K562 (cell line): ENCODE data around the gene ATG4D. TPM values are rescaled to one million over a fixed set of nuclear protein-coding genes. Genes with fewer than 3 reads are reported as not detected.

Source experiments
- CBX2 ChIP-seq: fragments of 200-600 bp; sonication (generic); IDR thresholded peaks from one replicate; pipeline ENCODE4 v1.6.1; 2012; ENCODE audit warnings: mild to moderate bottlenecking, low read length, inconsistent platforms; ENCODE audit not compliant: insufficient read depth, poor library complexity, severe bottlenecking
- ELK1 ChIP-seq: sonication (generic); formaldehyde crosslinking; IDR thresholded peaks from 2 replicates; pipeline ENCODE4 v1.8.1; 2022; ENCODE audit warnings: missing genetic modification reagents
- ETV5 ChIP-seq: sonication (generic); formaldehyde crosslinking; IDR thresholded peaks from 2 replicates; pipeline ENCODE4 v1.4.0; 2020; ENCODE audit warnings: low read depth, mild to moderate bottlenecking, missing genetic modification reagents
- ETV6 ChIP-seq, 3 experiments: fragments of 150-350 bp in 1 of 3; sonication (generic) in 1 of 3; formaldehyde crosslinking in 1 of 3; IDR thresholded peaks; 2 replicates each; pipeline versions ENCODE4 v1.6.1 to v1.8.0; 2014 to 2022; ENCODE audit warnings: borderline replicate concordance in 2 of 3, low read depth in 2 of 3, antibody characterized with exemption in 1 of 3, low read length in 1 of 3, mild to moderate bottlenecking in 1 of 3, missing genetic modification reagents in 1 of 3
- HINFP ChIP-seq: fragments of 450-650 bp; conservative IDR thresholded peaks from 2 replicates; pipeline ENCODE4 v1.6.1; 2016; ENCODE audit warnings: missing genetic modification characterization, low read depth, mild to moderate bottlenecking, control low read depth, missing compliant biosample characterization
- KLF10 ChIP-seq: fragments of 250-450 bp; sonication (Bioruptor Pico); IDR thresholded peaks from 2 replicates; pipeline ENCODE4 v1.6.1; 2021; ENCODE audit warnings: matching md5 sums
- MECOM ChIP-seq: fragments of 250-450 bp; sonication (Bioruptor Pico); IDR thresholded peaks from 2 replicates; pipeline ENCODE4 v1.8.0; 2022; ENCODE audit warnings: inconsistent platforms
- POLR2AphosphoS2 ChIP-seq: IDR thresholded peaks from 2 replicates; pipeline ENCODE4 v1.6.1; 2012; ENCODE audit warnings: low read length, improper control_type of control experiment
- PYGO2 ChIP-seq: fragments of 450-650 bp; IDR thresholded peaks from 2 replicates; pipeline ENCODE4 v1.6.1; 2016; ENCODE audit warnings: mild to moderate bottlenecking, missing genetic modification characterization, moderate library complexity, missing compliant biosample characterization
- RBM25 ChIP-seq: fragments of 200-400 bp; formaldehyde crosslinking; IDR thresholded peaks from 2 replicates; pipeline ENCODE4 v1.6.1; 2018; ENCODE audit warnings: low read length, low read depth, moderate library complexity; ENCODE audit not compliant: severe bottlenecking
- TGIF2 ChIP-seq: sonication (generic); formaldehyde crosslinking; IDR thresholded peaks from 2 replicates; pipeline ENCODE4 v1.8.1; 2022; ENCODE audit warnings: mild to moderate bottlenecking, missing genetic modification reagents, moderate library complexity
- ZBTB40 ChIP-seq, 2 experiments: fragments of 450-650 bp in 1 of 2; sonication (generic) in 1 of 2; formaldehyde crosslinking in 1 of 2; IDR thresholded peaks; 2 replicates each; pipeline versions ENCODE4 v1.7.1 to v1.9.0; 2016 to 2022; ENCODE audit warnings: inconsistent platforms in 1 of 2, mild to moderate bottlenecking in 1 of 2, missing genetic modification reagents in 1 of 2
- polyA plus RNA-seq, 8 experiments: library from polyadenylated mRNA; depleted of rRNA in 4 of 8; stranded (reverse) in 5 of 8; unstranded in 3 of 8; fragments of >200 nt; fragmentation: Nextera tagmentation in 2 of 8; fragmentation: Illumina TruSeq in 1 of 8; extraction: Ambion mirVana in 2 of 8; extraction: Trizol in 1 of 8; gene quantifications; 2 replicates each; pipeline versions ENCODE4 v1.2.1 to v1.2.3, GENCODE V29; 2011 to 2014; ENCODE audit warnings: inconsistent platforms in 1 of 8, missing spikeins in 1 of 8
- total RNA-seq, 7 experiments: library from RNA; depleted of rRNA in 6 of 7; stranded (reverse); fragments of >200 nt in 6 of 7; fragmentation: Illumina TruSeq in 2 of 7; extraction: Trizol in 2 of 7; gene quantifications; 2 replicates each; pipeline versions ENCODE4 v1.2.1 to v1.2.3, GENCODE V29; 2011 to 2021; ENCODE audit warnings: low replicate concordance in 1 of 7
- TF ChIP-seq, protein P1 (sequence below): fragments of 200-800 bp; sonication (Bioruptor generic); IDR thresholded peaks from 2 replicates; pipeline ENCODE4 v1.6.1; 2017; ENCODE audit warnings: missing genetic modification characterization, missing compliant biosample characterization

Gene ATG4D
- total and polyA plus RNA-seq, 9 of the 15 experiments (the other 6 are each of a cell fraction or from before 2014, with no cell fraction given): 0.51 to 66.1 (median 22.9) TPM

DNA sequence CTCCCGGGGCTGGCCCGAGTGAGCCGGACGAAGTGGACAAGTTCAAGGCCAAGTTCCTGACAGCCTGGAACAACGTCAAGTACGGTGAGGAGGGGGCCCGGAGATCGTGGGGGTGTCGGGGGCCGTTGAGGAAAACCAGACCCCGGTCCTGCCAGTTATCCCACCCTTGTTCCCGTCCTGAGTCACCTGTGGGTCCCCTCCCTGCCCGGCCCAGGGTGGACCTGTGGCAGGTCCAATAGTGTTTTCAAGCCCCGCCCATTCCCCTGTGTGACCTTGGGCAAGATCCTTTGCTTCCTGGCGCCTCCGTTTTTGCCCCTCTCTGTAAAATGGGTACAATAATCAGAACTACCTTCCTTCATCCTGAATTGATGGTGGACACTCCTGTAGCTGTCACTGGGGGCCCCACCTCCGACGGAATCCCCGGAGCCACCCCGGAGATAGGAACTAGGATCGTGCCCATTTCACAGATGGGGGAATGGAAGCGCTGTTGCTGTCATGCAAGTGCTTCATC is 593 bp downstream of the ATG4D start (continued):
- 0 out of 2 replicates have a peak, but pooled peaks have one; percentile 18 for TF ChIP-seq ZBTB40 (IDR thresholded peaks at IDR 0.05)
- TF ChIP-seq ZBTB40 (CRISPR knock-in tag; IDR thresholded peaks at IDR 0.05): no peak
- no peak for TF ChIP-seq POLR2AphosphoS2
- TF ChIP-seq ETV5: peak; percentile 52; the same call in 1 of the 2 replicates
- peak; percentile 94 for TF ChIP-seq RBM25
- TF ChIP-seq CBX2: no peak
- no peak for TF ChIP-seq HINFP (tag)
- peak; percentile 21; the same call in 1 of the 2 replicates for TF ChIP-seq TGIF2 (CRISPR knock-in tag)
- 0 out of 2 replicates have a peak, but pooled peaks have one; percentile 46 for TF ChIP-seq KLF10 (CRISPR knock-in tag)
- no peak for TF ChIP-seq PYGO2 (tag)
- TF ChIP-seq ETV6 (IDR thresholded peaks at IDR 0.05; ENCODE audit: borderline replicate concordance in 1 of 2, low read depth in 2 of 2, low read length in 1 of 2): no peak
- no peak for TF ChIP-seq ETV6 (CRISPR knock-in tag; IDR thresholded peaks at IDR 0.05; ENCODE audit: borderline replicate concordance)
- TF ChIP-seq, protein P1, sequence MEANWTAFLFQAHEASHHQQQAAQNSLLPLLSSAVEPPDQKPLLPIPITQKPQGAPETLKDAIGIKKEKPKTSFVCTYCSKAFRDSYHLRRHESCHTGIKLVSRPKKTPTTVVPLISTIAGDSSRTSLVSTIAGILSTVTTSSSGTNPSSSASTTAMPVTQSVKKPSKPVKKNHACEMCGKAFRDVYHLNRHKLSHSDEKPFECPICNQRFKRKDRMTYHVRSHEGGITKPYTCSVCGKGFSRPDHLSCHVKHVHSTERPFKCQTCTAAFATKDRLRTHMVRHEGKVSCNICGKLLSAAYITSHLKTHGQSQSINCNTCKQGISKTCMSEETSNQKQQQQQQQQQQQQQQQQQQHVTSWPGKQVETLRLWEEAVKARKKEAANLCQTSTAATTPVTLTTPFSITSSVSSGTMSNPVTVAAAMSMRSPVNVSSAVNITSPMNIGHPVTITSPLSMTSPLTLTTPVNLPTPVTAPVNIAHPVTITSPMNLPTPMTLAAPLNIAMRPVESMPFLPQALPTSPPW (CRISPR knock-in tag): no peak
- TF ChIP-seq MECOM: 0 out of 2 replicates have a peak, but pooled peaks have one; percentile 49
- TF ChIP-seq ELK1: no peak
